Right lobe of liver (tissue), 4 donors: ENCODE results near the gene B4GALT1.

Source experiments
- CTCF ChIP-seq, 4 donors: fragments of 200-600 bp in 3 of 4; fragments of 450-650 bp in 1 of 4; IDR thresholded peaks; one replicate each; pipeline versions ENCODE4 v1.5.1 to v1.8.0; 2016 to 2022; ENCODE audit warnings: antibody characterized with exemption in 4 of 4, mild to moderate bottlenecking in 2 of 4
- POLR2A ChIP-seq: fragments of 450-650 bp; IDR thresholded peaks from one replicate; pipeline ENCODE4 v1.6.1; 2017; ENCODE audit warnings: antibody characterized with exemption, mild to moderate bottlenecking
- donor health status: DM: no; HTN: no; CAD: no.
- donor health status: DM: no; HTN: no; CAD: no.
- donor health status: DM: no; HTN: yes; CAD: no.

- TF ChIP-seq CTCF (IDR thresholded peaks at IDR 0.05) (no peak), POLR2A (no peak)
These were observed 35.1 kb downstream of the B4GALT1 start for GRCh38 chr9:33131790-33132772.
